Neural cell (in vitro differentiated cells): Measurements from ENCODE around the gene ATP13A2. TPM values are rescaled to one million over a fixed set of nuclear protein-coding genes. Genes with fewer than 3 reads are reported as not detected.

Experiments used
- H2AFZ ChIP-seq: fragments of 200-600, 300-800 bp; sonication (generic), shearing (Covaris generic); 2 replicates; pipeline ENCODE4 v1.6.0; 2014; ENCODE audit warnings: low read depth, mild to moderate bottlenecking, antibody characterized with exemption, low read length, moderate library complexity
- H3F3A ChIP-seq: fragments of 200-600 bp; shearing (Covaris generic); 2 replicates; pipeline ENCODE4 v1.6.1; 2016; ENCODE audit warnings: mild to moderate bottlenecking, moderate library complexity, mixed read lengths, antibody characterized with exemption, low read length; ENCODE audit not compliant: insufficient read depth, poor library complexity, severe bottlenecking
- H3K27ac ChIP-seq: fragments of 200-600, 300-800 bp; sonication (generic), shearing (Covaris generic); 2 replicates; pipeline ENCODE4 v1.5.1; 2014; ENCODE audit warnings: mild to moderate bottlenecking, low read length, moderate library complexity
- H3K27me3 ChIP-seq: fragments of 300-800, 200-600 bp; sonication (generic), shearing (Covaris generic); 2 replicates; pipeline ENCODE4 v1.6.0; 2014; ENCODE audit warnings: mild to moderate bottlenecking, low read depth, low read length, moderate library complexity; ENCODE audit not compliant: insufficient read depth
- H3K36me3 ChIP-seq: fragments of 300-800, 200-600 bp; sonication (generic), shearing (Covaris generic); 2 replicates; pipeline ENCODE4 v1.5.1; 2014; ENCODE audit warnings: mild to moderate bottlenecking, antibody characterized with exemption, low read length, moderate library complexity; ENCODE audit not compliant: insufficient read depth
- H3K4me2 ChIP-seq: fragments of 300-800, 200-600 bp; sonication (generic), shearing (Covaris generic); 2 replicates; pipeline ENCODE4 v1.6.0; 2014; ENCODE audit warnings: mild to moderate bottlenecking, low read length
- H3K4me3 ChIP-seq: fragments of 300-800, 200-600 bp; sonication (generic), shearing (Covaris generic); 2 replicates; pipeline ENCODE4 v1.5.1; 2014; ENCODE audit warnings: mild to moderate bottlenecking, low read length, moderate library complexity
- H3K79me2 ChIP-seq: fragments of 200-600 bp; shearing (Covaris generic); replicated peaks from 2 replicates; pipeline ENCODE4 v1.6.0; 2014; ENCODE audit warnings: mild to moderate bottlenecking, low read length, moderate library complexity; ENCODE audit not compliant: insufficient read depth
- H3K9ac ChIP-seq: fragments of 300-800, 200-600 bp; sonication (generic), shearing (Covaris generic); 2 replicates; pipeline ENCODE4 v1.6.1; 2016; ENCODE audit warnings: mild to moderate bottlenecking, low read length, mixed read lengths
- H3K9me2 ChIP-seq: fragments of 200-600 bp; shearing (Covaris generic); 2 replicates; pipeline ENCODE4 v1.6.1; 2016; ENCODE audit warnings: mild to moderate bottlenecking, low read length, mixed read lengths; ENCODE audit not compliant: insufficient read depth
- H3K9me3 ChIP-seq: fragments of 200-600, 300-800 bp; sonication (generic), shearing (Covaris generic); 2 replicates; pipeline ENCODE4 v1.6.1; 2016; ENCODE audit warnings: mild to moderate bottlenecking, mixed run types, low read length, moderate library complexity, mixed read lengths
- H4K20me1 ChIP-seq: fragments of 200-600 bp; shearing (Covaris generic); 2 replicates; pipeline ENCODE4 v1.6.1; 2016; ENCODE audit warnings: mild to moderate bottlenecking, mixed run types; ENCODE audit not compliant: insufficient read depth
- CTCF ChIP-seq: fragments of 450-650 bp; IDR thresholded peaks from 2 replicates; pipeline ENCODE4 v1.5.1; 2014; ENCODE audit warnings: antibody characterized with exemption, mild to moderate bottlenecking, moderate library complexity; ENCODE audit not compliant: poor library complexity, severe bottlenecking
- EP300 ChIP-seq: fragments of 450-650 bp; conservative IDR thresholded peaks from 2 replicates; pipeline ENCODE4 v1.6.1; 2014; ENCODE audit warnings: antibody characterized with exemption, mild to moderate bottlenecking, moderate library complexity; ENCODE audit not compliant: poor library complexity, severe bottlenecking
- EZH2 ChIP-seq: fragments of 200-600, 300-800 bp; shearing (Covaris generic), sonication (generic); IDR thresholded peaks from 2 replicates; pipeline ENCODE4 v1.6.1; 2014; ENCODE audit warnings: antibody characterized with exemption, low read length, borderline replicate concordance, mild to moderate bottlenecking; ENCODE audit not compliant: insufficient read depth, poor library complexity, severe bottlenecking
- MXI1 ChIP-seq: fragments of 450-650 bp; conservative IDR thresholded peaks from 2 replicates; pipeline ENCODE4 v1.6.1; 2014; ENCODE audit warnings: antibody characterized with exemption, mild to moderate bottlenecking; ENCODE audit not compliant: poor library complexity, severe bottlenecking
- POLR2AphosphoS5 ChIP-seq: IDR thresholded peaks from 2 replicates; pipeline ENCODE4 v1.6.1; 2012
- RAD21 ChIP-seq: fragments of 450-650 bp; conservative IDR thresholded peaks from 2 replicates; pipeline ENCODE4 v1.6.1; 2014; ENCODE audit warnings: antibody characterized with exemption, mild to moderate bottlenecking, moderate library complexity
- REST ChIP-seq: IDR thresholded peaks from 2 replicates; pipeline ENCODE4 v1.6.1; 2012; ENCODE audit warnings: borderline replicate concordance
- SMC3 ChIP-seq: fragments of 450-650 bp; conservative IDR thresholded peaks from 2 replicates; pipeline ENCODE4 v1.6.1; 2014; ENCODE audit warnings: antibody characterized with exemption, mild to moderate bottlenecking, moderate library complexity; ENCODE audit not compliant: poor library complexity
- TAF1 ChIP-seq: IDR thresholded peaks from 2 replicates; pipeline ENCODE4 v1.6.1; 2012; ENCODE audit warnings: low read depth
- polyA plus RNA-seq: library from polyadenylated mRNA; depleted of rRNA; stranded (reverse); fragments of >200 nt; gene quantifications from 2 replicates; pipeline ENCODE4 v1.2.3, GENCODE V29; 2014

The ATP13A2 gene
- polyA plus RNA-seq, 1 donor from 2014 or later, result 43.3 TPM

GRCh38 chr1:16967095-16967575, 44.6 kb downstream of the ATP13A2 start:
- H3F3A ChIP-seq, result no peaks in the 10 kb centered on the region
- no peaks in the 10 kb centered on the region for H3K9me3 ChIP-seq
- H3K27me3 ChIP-seq, result no peaks in the 10 kb centered on the region
- H3K4me3 ChIP-seq, result no peak overlapping the region
- no peak overlapping the region for H3K9ac ChIP-seq
- no peaks in the 10 kb centered on the region for H4K20me1 ChIP-seq
- no peak overlapping the region for H3K27ac ChIP-seq
- no peaks in the 10 kb centered on the region for H3K79me2 ChIP-seq
- H3K4me2 ChIP-seq, result no peak overlapping the region
- H3K9me2 ChIP-seq, result no peaks in the 10 kb centered on the region
- TF ChIP-seq MXI1 (no peak), REST (no peak), EP300 (no peak), CTCF (no peak), RAD21 (no peak), EZH2 (no peak), SMC3 (no peak), POLR2AphosphoS5 (no peak), TAF1 (no peak)
- H2AFZ ChIP-seq, result no peak overlapping the region
- H3K36me3 ChIP-seq, result no peaks in the 10 kb centered on the region

- Histone ChIP-seq H3K36me3 (no peaks in the 10 kb centered on the region), H3K27ac (no peak overlapping the region), H3F3A (no peaks in the 10 kb centered on the region), H3K9ac (no peak overlapping the region), H3K4me2 (no peak overlapping the region), H2AFZ (no peak overlapping the region), H3K9me3 (no peaks in the 10 kb centered on the region), H4K20me1 (no peaks in the 10 kb centered on the region), H3K27me3 (no peaks in the 10 kb centered on the region), H3K4me3 (no peak overlapping the region), H3K79me2 (no peaks in the 10 kb centered on the region), H3K9me2 (no peaks in the 10 kb centered on the region)
- TF ChIP-seq TAF1, result no peak
- no peak for TF ChIP-seq CTCF
- no peak for TF ChIP-seq EZH2
- no peak for TF ChIP-seq REST
- TF ChIP-seq RAD21, result no peak
- TF ChIP-seq MXI1, result no peak
- no peak for TF ChIP-seq POLR2AphosphoS5
- TF ChIP-seq EP300, result no peak
- TF ChIP-seq SMC3, result no peak
Measured at GRCh38 chr1:16966282-16966681, 45.4 kb downstream of the ATP13A2 start.
